ENCODE measurements around the gene CACUL1. TPM values are rescaled to one million over a fixed set of nuclear protein-coding genes. Genes with fewer than 3 reads are reported as not detected.
"Not testable (repeated sequence)": the region's sequence is repeated elsewhere in the genome, so short reads cannot be mapped to it uniquely, and the experiment has no call there.

CACUL1 gene
- total RNA-seq, 1 donor from 2014 or later: 31.4 TPM

GRCh38 chr10:118694848-118695247 lies 59.9 kb downstream of the CACUL1 start:
- DNase-seq (ENCODE audit: low spot score in 2 of 2) (no peak), FAIRE-seq (no peak)

GRCh38 chr10:118692872-118693271 lies 61.9 kb downstream of the CACUL1 start:
- FAIRE-seq (no peak), DNase-seq (ENCODE audit: low spot score in 2 of 2) (no peak)

GRCh38 chr10:118689070-118689858 lies 65.5 kb downstream of the CACUL1 start:
- FAIRE-seq (no peak), DNase-seq (ENCODE audit: low spot score in 2 of 2) (no peak)

DNA sequence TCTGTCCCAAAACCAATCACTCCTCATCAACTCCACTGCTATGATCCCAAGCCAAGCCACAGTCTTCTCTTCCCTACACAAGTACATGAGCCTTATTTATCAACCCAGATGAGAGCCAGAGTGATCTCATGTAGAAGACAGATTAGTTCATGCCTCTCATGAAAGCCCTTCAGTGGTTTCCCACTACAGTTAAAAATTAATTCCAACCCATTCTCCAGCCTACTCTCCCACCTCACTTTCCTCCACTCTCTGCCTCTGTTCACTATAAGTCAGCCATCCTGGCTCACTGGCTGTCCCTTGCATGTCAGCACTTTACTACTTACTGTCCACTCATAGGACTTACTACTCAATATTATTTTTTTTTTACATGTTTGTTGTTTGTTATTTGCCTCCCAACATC lies 67.3 kb downstream of the CACUL1 start:
- DNase-seq (ENCODE audit: low spot score in 2 of 2) (no peak), FAIRE-seq (no peak)

- DNase-seq (ENCODE audit: low spot score in 2 of 2): no peak
- FAIRE-seq: no peak
These were observed 72.2 kb downstream of the CACUL1 start for GRCh38 chr10:118682533-118682932.

DNA sequence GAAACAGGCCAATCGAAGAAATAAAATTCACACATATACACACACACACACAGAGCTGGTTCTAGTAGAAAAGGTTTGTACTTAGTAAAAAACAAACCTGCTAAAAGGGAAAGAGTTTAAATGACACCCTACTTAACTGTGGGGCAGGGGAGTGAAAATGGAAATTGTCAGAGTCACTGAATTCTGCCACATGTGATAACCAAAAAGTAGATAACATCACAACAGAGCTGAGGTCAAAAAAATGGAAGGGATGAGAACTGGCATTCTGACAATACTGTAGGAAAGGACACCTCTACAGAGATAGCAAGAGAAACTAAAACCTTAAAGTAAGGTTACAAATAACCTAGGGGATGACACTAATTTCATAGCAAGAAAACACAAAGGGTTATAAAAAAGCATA lies 74.6 kb downstream of the CACUL1 start:
- no peak for DNase-seq (ENCODE audit: low spot score in 2 of 2)
- FAIRE-seq: no peak

DNA sequence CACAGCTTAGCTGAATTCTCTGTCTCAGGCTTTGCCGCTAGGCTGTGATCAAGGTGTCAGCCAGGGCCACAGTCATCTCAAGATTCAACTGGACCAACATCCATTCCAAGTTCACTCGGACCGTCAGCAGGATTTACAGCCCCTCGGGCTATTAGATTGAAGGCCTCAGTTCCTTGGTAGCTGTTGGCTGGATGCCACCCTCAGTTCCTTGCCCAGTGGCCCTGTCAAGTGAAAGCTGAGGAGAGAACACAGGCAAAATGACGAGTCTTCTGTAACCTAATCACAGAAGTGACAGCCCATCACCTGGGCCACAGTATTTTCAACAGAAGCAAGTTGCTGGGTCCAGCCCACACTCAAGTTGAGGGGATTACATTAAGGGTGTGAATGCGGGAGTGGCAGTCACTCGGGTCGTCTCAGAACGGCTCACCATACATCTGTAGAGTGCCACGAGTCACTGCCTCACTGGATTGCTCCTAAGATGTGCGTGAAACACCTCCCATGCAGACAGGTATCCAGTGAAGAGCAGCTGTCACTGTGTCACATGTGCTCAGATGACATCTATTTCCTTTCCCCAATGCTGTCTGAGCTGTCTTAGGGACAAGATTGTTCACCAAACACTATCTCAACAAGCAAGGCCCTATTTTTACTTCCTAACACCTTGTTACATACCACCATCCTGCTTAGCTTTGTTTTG lies 80.4 kb downstream of the CACUL1 start:
- DNase-seq (ENCODE audit: low spot score in 2 of 2): no peak
- no peak for FAIRE-seq

- DNase-seq (ENCODE audit: low spot score in 2 of 2) (peak in 1 of 2 donors; percentile 34), FAIRE-seq (peak; percentile 30)
These were observed 81.7 kb downstream of the CACUL1 start for GRCh38 chr10:118672766-118673715.

DNA sequence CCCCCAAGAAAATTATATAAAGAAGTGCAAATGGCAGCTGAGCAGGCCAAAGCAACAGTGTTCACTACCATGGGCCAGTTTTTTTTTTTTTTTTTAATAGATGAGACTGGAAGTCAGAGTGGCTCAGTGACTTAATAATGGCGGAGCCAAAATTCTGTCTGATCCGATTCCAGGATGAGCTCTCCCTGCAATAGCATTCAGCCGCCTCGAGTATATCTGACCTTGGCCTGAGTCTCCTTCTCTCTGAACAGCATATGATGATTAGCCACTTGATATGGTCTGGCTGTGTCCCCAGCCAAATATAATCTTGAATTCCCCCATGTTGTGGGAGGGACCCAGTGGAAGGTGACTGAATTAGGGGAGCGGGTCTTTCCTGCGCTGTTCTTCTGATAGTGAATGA lies 82.6 kb downstream of the CACUL1 start:
- no peak for FAIRE-seq
- no peak for DNase-seq (ENCODE audit: low spot score in 2 of 2)

DNA sequence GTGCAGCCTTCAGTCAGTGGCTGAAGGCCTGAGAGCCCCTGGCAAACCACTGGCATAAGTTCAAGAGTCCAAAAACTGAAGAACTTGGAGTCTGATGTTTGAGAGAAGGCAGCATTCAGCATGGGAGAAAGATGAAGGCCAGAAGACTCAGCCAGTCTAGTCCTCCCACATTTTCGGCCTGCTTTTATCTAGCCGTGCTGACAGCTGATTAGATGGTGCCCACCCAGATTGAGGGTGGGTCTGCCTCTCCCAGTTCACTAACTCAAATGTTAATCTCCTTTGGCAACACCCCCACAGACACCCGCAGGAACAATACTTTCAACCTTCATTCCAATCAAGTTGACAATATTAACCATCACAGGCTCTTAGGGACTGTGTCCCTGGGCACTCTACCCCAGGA lies 83.5 kb downstream of the CACUL1 start:
- FAIRE-seq; DNase-seq (ENCODE audit: low spot score in 2 of 2): not testable (repeated sequence)

GRCh38 chr10:118670472-118671124 lies 84.2 kb downstream of the CACUL1 start:
- DNase-seq (ENCODE audit: low spot score in 2 of 2) (no peak), FAIRE-seq (no peak)

DNA sequence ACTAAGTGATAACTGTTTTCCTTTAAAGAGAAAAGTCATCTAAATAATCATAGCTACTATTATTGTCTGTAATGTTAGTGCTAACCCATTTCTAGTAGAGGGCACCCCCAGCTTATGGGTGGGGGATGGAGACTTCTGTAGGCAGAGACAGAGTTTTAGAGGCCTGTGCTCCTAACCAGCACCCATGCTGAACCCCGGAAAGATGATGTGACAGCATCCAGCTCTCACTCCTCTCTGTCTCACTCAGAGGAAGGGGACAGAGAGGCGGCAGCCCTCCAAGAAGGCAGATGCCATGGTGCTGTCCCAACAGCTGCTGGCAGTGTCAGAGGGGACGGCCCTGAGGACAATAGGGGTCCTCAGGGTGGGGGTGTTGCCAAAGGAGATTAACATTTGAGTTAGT lies 84.9 kb downstream of the CACUL1 start:
- DNase-seq (ENCODE audit: low spot score in 2 of 2) (no peak), FAIRE-seq (no peak)

GRCh38 chr10:118669020-118669791 lies 85.6 kb downstream of the CACUL1 start:
- FAIRE-seq: peak; percentile 57
- peak in 1 of 2 donors; percentile 55 for DNase-seq (ENCODE audit: low spot score in 2 of 2)

DNA sequence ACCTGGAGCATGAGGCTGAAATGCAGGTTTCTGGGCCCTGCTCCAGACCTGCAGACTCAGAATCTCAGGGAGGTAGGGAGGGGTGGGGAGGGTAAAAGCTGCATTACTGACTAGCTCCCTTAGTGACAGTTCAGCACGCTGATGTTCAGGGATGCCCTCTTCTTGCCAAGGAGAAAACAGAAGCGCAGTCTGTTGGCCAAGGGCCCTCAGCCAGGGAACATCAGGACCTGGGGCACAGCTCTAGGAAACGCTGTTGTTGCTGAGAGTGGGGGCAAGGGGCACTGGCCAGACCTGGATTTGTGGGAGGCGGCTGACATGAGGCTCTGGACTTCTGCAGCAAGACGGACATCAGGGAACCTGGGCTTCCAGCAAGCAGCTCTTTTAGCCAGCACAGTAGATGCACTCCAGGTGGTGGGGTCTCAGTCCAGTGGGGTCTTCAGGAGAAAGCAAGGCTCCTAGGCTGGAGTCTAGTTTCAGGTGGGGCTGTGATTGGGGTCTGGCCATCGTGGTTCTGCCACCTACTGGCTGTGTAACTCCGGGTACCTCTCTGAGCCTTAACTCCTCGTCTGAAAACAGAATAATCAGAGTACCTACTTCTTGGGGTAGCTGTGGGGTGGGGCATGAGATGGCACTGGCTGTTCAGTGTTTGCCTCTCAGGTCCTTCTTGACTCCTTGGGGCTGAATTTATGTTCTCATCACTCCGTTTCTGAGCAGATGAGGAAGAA lies 86.4 kb downstream of the CACUL1 start:
- DNase-seq (ENCODE audit: low spot score in 2 of 2) (no peak), FAIRE-seq (no peak)

- FAIRE-seq (no peak), DNase-seq (ENCODE audit: low spot score in 2 of 2) (no peak)
These were observed 87.0 kb downstream of the CACUL1 start for GRCh38 chr10:118667732-118668131.

DNA sequence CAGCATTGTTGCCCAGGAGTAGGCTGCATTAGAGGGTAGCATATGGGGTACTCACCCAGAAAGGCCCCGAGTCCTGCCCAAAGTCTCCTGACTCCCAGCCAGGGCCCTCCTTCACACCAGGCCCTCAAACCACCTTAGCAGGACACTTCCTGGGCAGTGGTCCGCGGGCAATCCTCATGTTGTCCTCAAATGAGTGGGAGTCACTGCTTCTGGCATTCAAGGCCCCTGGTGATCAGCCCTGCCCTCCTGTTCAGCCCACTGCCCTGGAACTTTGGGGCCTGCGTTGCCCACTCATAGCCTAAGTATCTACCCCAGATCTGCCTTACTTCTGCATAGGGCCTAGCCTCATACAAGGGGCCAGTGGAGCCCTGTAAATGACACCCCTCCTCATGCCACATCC lies 88.4 kb downstream of the CACUL1 start:
- DNase-seq (ENCODE audit: low spot score in 2 of 2) (no peak), FAIRE-seq (no peak)

DNA sequence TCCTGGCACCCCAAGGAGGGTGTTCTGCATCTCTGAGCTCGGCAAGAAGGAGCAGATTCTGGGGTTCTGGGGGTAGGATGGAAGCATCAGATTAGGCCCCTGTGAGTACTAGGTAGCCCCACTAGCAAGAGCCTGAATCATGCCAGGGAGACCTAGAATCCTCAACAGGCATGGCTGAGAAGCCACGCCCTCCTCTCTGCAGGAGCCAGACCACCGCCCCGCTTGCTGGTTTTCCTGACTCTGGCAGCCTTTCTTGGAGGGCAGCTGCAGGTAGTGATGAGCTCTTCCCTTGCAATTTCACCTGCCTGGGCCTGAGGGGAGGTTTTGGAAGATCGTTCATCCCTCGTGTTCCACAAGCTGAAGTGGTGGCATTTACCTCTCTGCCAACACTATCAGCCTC lies 90.4 kb downstream of the CACUL1 start:
- DNase-seq (ENCODE audit: low spot score in 2 of 2) (no peak), FAIRE-seq (no peak)

GRCh38 chr10:118663176-118663575 lies 91.6 kb downstream of the CACUL1 start:
- no peak for DNase-seq (ENCODE audit: low spot score in 2 of 2)
- no peak for FAIRE-seq

Data from frontal cortex (tissue), 4 donors.